Hepatocyte (in vitro differentiated cells): ENCODE measurements around the gene GRK4.

Source experiments
- EZH2 ChIP-seq: fragments of 200-600 bp; sonication (generic); IDR thresholded peaks from 2 replicates; pipeline ENCODE4 v1.6.1; 2016; ENCODE audit warnings: antibody characterized with exemption, mild to moderate bottlenecking, borderline replicate concordance
- TF ChIP-seq, protein P1 (sequence below): fragments of 200-600 bp; sonication (generic); IDR thresholded peaks from 2 replicates; pipeline ENCODE4 v1.5.1; 2016; ENCODE audit warnings: antibody characterized with exemption, mild to moderate bottlenecking; ENCODE audit not compliant: poor library complexity

DNA sequence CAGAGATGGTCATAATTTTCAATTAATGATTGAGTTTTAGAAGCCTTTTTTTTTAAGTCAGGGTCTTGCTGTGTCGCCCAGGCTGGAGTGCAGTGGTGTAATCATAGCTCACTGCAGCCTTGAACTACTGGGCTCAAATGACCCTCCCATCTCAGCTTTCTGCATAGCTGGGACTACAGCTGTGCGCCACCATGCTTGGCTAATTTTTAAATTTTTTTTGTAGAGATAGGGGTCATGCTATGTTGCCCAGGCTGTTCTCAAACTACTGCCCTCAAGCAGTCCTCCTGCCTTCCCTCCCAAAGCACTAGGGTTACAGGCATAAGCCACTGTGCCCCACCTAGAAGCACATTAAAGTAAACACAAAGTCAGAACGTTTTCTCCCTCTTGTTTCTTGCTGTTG is 59.3 kb downstream of the GRK4 start:
- TF ChIP-seq, protein P1, sequence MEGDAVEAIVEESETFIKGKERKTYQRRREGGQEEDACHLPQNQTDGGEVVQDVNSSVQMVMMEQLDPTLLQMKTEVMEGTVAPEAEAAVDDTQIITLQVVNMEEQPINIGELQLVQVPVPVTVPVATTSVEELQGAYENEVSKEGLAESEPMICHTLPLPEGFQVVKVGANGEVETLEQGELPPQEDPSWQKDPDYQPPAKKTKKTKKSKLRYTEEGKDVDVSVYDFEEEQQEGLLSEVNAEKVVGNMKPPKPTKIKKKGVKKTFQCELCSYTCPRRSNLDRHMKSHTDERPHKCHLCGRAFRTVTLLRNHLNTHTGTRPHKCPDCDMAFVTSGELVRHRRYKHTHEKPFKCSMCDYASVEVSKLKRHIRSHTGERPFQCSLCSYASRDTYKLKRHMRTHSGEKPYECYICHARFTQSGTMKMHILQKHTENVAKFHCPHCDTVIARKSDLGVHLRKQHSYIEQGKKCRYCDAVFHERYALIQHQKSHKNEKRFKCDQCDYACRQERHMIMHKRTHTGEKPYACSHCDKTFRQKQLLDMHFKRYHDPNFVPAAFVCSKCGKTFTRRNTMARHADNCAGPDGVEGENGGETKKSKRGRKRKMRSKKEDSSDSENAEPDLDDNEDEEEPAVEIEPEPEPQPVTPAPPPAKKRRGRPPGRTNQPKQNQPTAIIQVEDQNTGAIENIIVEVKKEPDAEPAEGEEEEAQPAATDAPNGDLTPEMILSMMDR, result no peak
- no peak for TF ChIP-seq EZH2
